ENCODE results near the gene FGF18. TPM values are rescaled to one million over a fixed set of nuclear protein-coding genes. Genes with fewer than 3 reads are reported as not detected.
"Not testable (repeated sequence)": the region's sequence is repeated elsewhere in the genome, so short reads cannot be mapped to it uniquely, and the experiment has no call there.

The FGF18 gene
- total RNA-seq, 2 donors from 2014 or later, result not detected

DNA sequence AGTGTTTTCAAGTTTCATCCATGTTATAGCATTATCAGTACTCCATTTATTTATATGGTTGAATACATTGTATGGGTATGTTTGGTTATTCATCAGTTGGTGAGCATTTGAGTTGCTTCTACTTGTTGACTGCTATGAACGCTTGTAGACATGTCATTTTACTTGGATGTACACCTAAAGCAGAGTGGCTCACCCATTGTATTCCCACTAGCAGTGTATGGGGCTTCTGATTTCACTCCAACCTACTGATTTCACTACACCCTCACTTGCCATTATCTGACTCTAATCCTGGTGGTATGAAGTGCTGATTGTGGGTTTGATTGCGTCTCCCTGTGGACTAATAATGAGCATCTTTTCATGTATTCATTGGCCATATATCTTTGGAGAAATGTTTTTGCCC is 22.3 kb upstream of the FGF18 start:
- DNase-seq (no peak), ATAC-seq (no peak)
- H3K36me3 ChIP-seq (replicated peaks in 1 of 2; ENCODE audit: insufficient read depth in 1 of 2, low read depth in 2 of 2), result peaks cover 29 to 30% of the 10 kb centered on the region in 2 donors
- no peak overlapping the region for H3K4me3 ChIP-seq
- intact Hi-C loops (cut with DNase I), result no loop called here
- TF ChIP-seq POLR2A (IDR thresholded peaks at IDR 0.05), result no peak
- H3K4me1 ChIP-seq, result no peaks in the 10 kb centered on the region
- no peak overlapping the region for H3K27ac ChIP-seq
- no peaks in the 10 kb centered on the region for H3K9me3 ChIP-seq
- no peaks in the 10 kb centered on the region for H3K27me3 ChIP-seq
- WGBS, 2 donors, result 94 to 97% methylated on average over 2 of the region's 2 CpGs

DNA sequence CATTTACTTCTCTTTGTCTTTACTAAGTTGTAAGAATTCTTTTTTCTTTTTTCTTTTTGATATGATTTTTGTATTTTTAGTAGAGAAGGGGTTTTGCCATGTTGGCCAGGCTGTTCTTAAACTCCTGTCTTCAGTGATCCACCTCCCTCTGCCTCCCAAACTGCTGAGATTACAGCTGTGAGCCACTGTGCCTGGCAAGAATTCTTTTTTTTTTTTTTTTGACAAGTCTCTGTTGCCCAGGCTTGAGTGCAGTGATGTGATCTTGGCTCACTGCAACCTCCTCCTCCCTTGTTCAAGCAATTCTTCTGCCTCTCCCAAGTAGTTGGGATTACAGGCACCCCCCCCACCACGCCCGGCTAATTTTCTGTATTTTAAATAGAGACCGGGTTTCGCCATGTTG is 21.8 kb upstream of the FGF18 start:
- Histone ChIP-seq H3K4me3 (no peak overlapping the region), H3K4me1 (no peaks in the 10 kb centered on the region), H3K9me3 (no peaks in the 10 kb centered on the region), H3K27me3 (no peaks in the 10 kb centered on the region), H3K27ac (no peak overlapping the region), H3K36me3 (replicated peaks in 1 of 2; ENCODE audit: insufficient read depth in 1 of 2, low read depth in 2 of 2) (peaks cover 29 to 30% of the 10 kb centered on the region in 2 donors)
- intact Hi-C loops (cut with DNase I), result no loop called here
- DNase-seq (no peak), ATAC-seq (no peak)
- TF ChIP-seq, protein P1, sequence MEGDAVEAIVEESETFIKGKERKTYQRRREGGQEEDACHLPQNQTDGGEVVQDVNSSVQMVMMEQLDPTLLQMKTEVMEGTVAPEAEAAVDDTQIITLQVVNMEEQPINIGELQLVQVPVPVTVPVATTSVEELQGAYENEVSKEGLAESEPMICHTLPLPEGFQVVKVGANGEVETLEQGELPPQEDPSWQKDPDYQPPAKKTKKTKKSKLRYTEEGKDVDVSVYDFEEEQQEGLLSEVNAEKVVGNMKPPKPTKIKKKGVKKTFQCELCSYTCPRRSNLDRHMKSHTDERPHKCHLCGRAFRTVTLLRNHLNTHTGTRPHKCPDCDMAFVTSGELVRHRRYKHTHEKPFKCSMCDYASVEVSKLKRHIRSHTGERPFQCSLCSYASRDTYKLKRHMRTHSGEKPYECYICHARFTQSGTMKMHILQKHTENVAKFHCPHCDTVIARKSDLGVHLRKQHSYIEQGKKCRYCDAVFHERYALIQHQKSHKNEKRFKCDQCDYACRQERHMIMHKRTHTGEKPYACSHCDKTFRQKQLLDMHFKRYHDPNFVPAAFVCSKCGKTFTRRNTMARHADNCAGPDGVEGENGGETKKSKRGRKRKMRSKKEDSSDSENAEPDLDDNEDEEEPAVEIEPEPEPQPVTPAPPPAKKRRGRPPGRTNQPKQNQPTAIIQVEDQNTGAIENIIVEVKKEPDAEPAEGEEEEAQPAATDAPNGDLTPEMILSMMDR (IDR thresholded peaks at IDR 0.05), result no peak
- no peak for TF ChIP-seq POLR2A (IDR thresholded peaks at IDR 0.05)
- WGBS, 2 donors, result 92 to 98% methylated on average over 4 of the region's 4 CpGs

DNA sequence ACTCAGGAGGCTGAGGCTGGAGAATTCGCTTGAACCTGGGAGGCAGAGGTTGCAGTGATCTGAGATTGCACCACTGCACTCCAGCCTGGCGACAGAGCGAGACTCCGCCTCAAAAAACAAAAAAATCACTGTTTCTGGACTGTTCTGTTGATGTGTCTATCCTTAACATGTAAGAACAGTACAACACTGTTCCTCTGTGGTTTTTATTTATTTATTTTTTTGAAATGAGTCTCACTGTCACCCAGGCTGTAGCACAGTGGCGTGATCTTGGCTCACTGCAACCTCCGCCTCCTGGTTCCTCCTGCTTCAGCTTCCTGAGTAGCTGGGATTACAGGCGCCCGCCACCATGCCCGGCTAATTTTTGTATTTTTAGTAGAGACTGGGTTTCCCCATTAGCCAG is 20.8 kb upstream of the FGF18 start:
- H3K27me3 ChIP-seq; H3K4me1 ChIP-seq; ATAC-seq; H3K27ac ChIP-seq; DNase-seq; H3K4me3 ChIP-seq; H3K9me3 ChIP-seq; intact Hi-C loops (cut with DNase I): not testable (repeated sequence)
- WGBS, 2 donors, result 92 to 98% methylated on average over 8 to 9 of the region's 9 CpGs
- peaks cover 21 to 25% of the 10 kb centered on the region in 2 donors for H3K36me3 ChIP-seq (replicated peaks in 1 of 2; ENCODE audit: insufficient read depth in 1 of 2, low read depth in 2 of 2)

DNA sequence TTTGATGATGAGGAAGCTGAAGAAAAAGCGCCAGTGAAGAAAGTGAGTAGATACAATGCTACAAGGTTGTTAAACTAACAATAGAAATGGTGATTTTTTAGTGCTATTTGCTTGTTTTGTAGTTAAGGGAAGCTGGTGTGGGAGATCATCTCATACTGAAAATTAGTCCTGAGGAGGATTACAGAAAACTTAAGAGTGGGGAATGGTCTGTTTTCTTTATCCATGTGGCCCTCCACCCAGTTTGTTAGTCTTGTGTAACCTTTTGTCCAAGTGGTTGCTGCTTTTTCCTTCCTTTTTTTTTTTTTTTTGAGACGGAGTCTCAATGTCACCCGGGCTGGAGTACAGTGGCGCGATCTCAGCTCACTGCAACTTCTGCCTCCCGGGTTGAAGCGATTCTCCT is 19.3 kb upstream of the FGF18 start:
- Histone ChIP-seq H3K4me3 (no peak overlapping the region), H3K36me3 (replicated peaks in 1 of 2; ENCODE audit: insufficient read depth in 1 of 2, low read depth in 2 of 2) (peaks cover 15 to 25% of the 10 kb centered on the region in 2 donors), H3K27ac (no peak overlapping the region), H3K9me3 (no peaks in the 10 kb centered on the region), H3K27me3 (no peaks in the 10 kb centered on the region), H3K4me1 (no peaks in the 10 kb centered on the region)
- DNase-seq (no peak), ATAC-seq (no peak)
- intact Hi-C loops (cut with DNase I), result no loop called here
- WGBS, 2 donors, result 77 to 88% methylated on average over 7 of the region's 7 CpGs
- TF ChIP-seq, protein P1 (IDR thresholded peaks at IDR 0.05), result no peak
- no peak for TF ChIP-seq POLR2A (IDR thresholded peaks at IDR 0.05)

DNA sequence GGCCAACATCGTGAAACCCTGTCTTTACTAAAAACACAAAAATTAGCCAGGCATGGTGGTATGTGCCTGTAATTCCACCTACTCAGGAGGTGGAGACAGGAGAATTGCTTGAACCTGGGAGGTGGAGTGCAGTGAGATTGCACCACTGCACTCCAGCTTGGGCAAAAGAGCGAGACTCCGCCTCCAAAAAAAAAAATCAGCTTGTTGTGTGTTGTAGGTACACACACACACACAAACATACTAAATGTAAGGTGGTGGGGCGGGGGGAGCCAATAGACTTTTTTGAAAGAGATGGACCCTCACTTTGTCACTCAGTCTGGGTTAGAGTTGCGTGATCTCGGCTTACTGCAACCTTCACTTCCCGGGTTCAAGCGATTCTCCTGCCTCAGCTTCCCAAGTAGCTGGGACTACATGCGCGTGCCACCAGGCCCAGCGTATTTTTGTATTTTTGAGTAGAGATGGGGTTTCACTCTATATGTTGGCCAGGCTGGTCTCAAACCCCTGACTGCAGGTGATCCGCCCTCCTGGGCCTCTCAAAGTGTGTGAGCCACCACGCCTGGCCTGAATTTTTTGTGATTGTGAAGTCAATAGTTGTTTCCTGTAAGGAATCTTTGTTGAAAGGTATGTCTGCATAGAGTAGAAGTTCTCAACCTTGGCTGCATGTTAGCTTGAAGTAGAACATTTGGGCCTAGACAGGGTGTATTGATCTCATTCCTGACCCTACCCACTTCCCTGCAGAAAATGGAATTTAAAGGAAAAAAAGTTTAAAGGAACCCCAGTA is 18.1 kb upstream of the FGF18 start:
- intact Hi-C loops (cut with DNase I), result no loop called here
- Histone ChIP-seq H3K36me3 (replicated peaks in 1 of 2; ENCODE audit: insufficient read depth in 1 of 2, low read depth in 2 of 2) (peaks cover 23 to 25% of the 10 kb centered on the region in 2 donors), H3K9me3 (no peaks in the 10 kb centered on the region), H3K4me3 (no peak overlapping the region), H3K27me3 (no peaks in the 10 kb centered on the region), H3K27ac (no peak overlapping the region), H3K4me1 (no peaks in the 10 kb centered on the region)
- DNase-seq (no peak), ATAC-seq (no peak)
- 93 to 97% methylated on average over 13 of the region's 13 CpGs for WGBS, 2 donors
- TF ChIP-seq, protein P1 (IDR thresholded peaks at IDR 0.05), result no peak
- no peak for TF ChIP-seq POLR2A (IDR thresholded peaks at IDR 0.05)

DNA sequence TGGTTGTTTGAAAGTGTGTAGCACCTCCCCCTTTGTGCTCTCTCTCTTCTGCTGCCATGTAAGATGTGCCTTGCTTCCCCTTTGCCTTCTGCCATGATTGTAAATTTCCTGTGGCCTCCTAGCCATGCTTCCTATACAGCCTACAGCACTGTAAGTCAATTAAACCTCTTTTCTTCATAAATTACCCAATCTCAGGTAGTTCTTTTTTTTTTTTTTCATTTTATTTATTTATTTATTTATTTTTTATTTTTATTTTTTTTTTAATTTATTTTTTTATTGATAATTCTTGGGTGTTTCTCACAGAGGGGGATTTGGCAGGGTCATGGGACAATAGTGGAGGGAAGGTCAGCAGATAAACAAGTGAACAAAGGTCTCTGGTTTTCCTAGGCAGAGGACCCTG is 16.7 kb upstream of the FGF18 start:
- H3K27ac ChIP-seq; intact Hi-C loops (cut with DNase I); DNase-seq; H3K9me3 ChIP-seq; H3K4me3 ChIP-seq; H3K4me1 ChIP-seq; ATAC-seq; H3K27me3 ChIP-seq: not testable (repeated sequence)
- H3K36me3 ChIP-seq (replicated peaks in 1 of 2; ENCODE audit: insufficient read depth in 1 of 2, low read depth in 2 of 2), result peaks cover 16 to 33% of the 10 kb centered on the region in 2 donors
